Measurements from ENCODE around the gene STK35. TPM values are rescaled to one million over a fixed set of nuclear protein-coding genes. Genes with fewer than 3 reads are reported as not detected.

The STK35 gene
- total and polyA plus RNA-seq, 9 of the 15 experiments (the other 6 are each of a cell fraction or from before 2014, with no cell fraction given): 1.0 to 11.0 (median 6.3) TPM

GRCh38 chr20:2143594-2143993, 42.0 kb downstream of the STK35 start:
- ATAC-seq (no peak), DNase-seq (ENCODE audit: extremely low read depth in 1 of 4, low spot score in 3 of 4) (no peak), FAIRE-seq (no peak)
- Histone ChIP-seq H3K27ac (ENCODE audit: extremely low read depth, low read depth, low read length) (no peak overlapping the region), H3K79me2 (ENCODE audit: control insufficient read depth, insufficient read depth, low read length) (no peaks in the 10 kb centered on the region), H4K20me1 (replicated peaks; ENCODE audit: control insufficient read depth, insufficient read depth, low read length) (0 out of 2 replicates have a peak, but pooled peaks cover 5% of the 10 kb centered on the region), H3K36me3 (ENCODE audit: control insufficient read depth, insufficient read depth, low read length) (peaks cover 4% of the 10 kb centered on the region; the same call in 1 of the 3 replicates), H3K9me1 (ENCODE audit: control insufficient read depth, insufficient read depth, low read length) (no peaks in the 10 kb centered on the region), H3K4me1 (replicated peaks in 1 of 2; ENCODE audit: control insufficient read depth in 2 of 2, insufficient read depth in 2 of 2, low read length in 2 of 2) (no peaks in the 10 kb centered on the region), H2AFZ (ENCODE audit: low read depth, low read length) (no peak overlapping the region), H3K9ac (ENCODE audit: insufficient read depth in 1 of 2, low read depth in 2 of 2, low read length in 2 of 2) (no peak overlapping the region), H3K4me3 (no peak overlapping the region), H3K9me3 (replicated peaks; ENCODE audit: control insufficient read depth, insufficient read depth, low read depth, low read length) (no peaks in the 10 kb centered on the region), H3K4me2 (ENCODE audit: insufficient read depth, low read length) (no peak overlapping the region), H3K27me3 (ENCODE audit: control insufficient read depth in 2 of 2, insufficient read depth in 2 of 2, low read length in 2 of 2) (no peaks in the 10 kb centered on the region)
- ChIA-PET CTCF (ENCODE audit: low intra/inter-chr PET ratio) (no interaction called here), POLR2A (interaction anchor here (0.8 kb wide), 1 partner anchor 34 kb away, joined by 3 read pairs; no protein-coding TSS in a partner anchor)
- in situ Hi-C loops (cut with MboI) (no loop called here), intact Hi-C loops (cut with micrococcal nuclease) (no loop called here)
- no TSS peak for BruUV-seq (replicated peaks)
- TF ChIP-seq CREB1 (IDR thresholded peaks at IDR 0.05) (no peak), CREB1 (CRISPR knock-in tag; IDR thresholded peaks at IDR 0.05) (no peak), ZNF57 (CRISPR knock-in tag; IDR thresholded peaks at IDR 0.05) (no peak), THRA (IDR thresholded peaks at IDR 0.05) (no peak), MBD2 (IDR thresholded peaks at IDR 0.05; ENCODE audit: borderline replicate concordance, low read depth) (no peak), THRAP3 (IDR thresholded peaks at IDR 0.05; ENCODE audit: borderline replicate concordance) (no peak), ZNF224 (CRISPR knock-in tag; IDR thresholded peaks at IDR 0.05) (no peak), DNMT1 (IDR thresholded peaks at IDR 0.05) (no peak), ZNF24 (IDR thresholded peaks at IDR 0.05) (no peak), FOS (IDR thresholded peaks at IDR 0.05; ENCODE audit: extremely low read depth, insufficient read length) (no peak), EP400 (IDR thresholded peaks at IDR 0.05) (no peak), ZC3H11A (IDR thresholded peaks at IDR 0.05; ENCODE audit: low read depth, low read length) (no peak), TCFL5 (CRISPR knock-in tag; conservative IDR thresholded peaks at IDR 0.05) (no peak)
- no CpG with 5 or more reads among the region's 10 CpGs for WGBS (ENCODE audit: insufficient coverage, low coverage, missing lambda C conversion rate)
